K562 (cell line): ENCODE results near the gene SCARF2. TPM values are rescaled to one million over a fixed set of nuclear protein-coding genes. Genes with fewer than 3 reads are reported as not detected.
A peak's percentile ranks its signal among the peaks of the same experiment; 100 is the strongest.

Experiments used
- BRF1 ChIP-seq: IDR thresholded peaks from 3 replicates; pipeline ENCODE4 v1.6.1; 2011; ENCODE audit warnings: borderline replicate concordance, mild to moderate bottlenecking; ENCODE audit not compliant: insufficient read length; ENCODE audit errors: extremely low read depth
- CSDE1 ChIP-seq, 2 experiments: fragments of 450-650 bp; IDR thresholded peaks; 2 replicates each; pipeline ENCODE4 v1.6.1; 2016; ENCODE audit warnings: mild to moderate bottlenecking in 1 of 2
- DPF2 ChIP-seq: fragments of 450-650 bp; IDR thresholded peaks from 2 replicates; pipeline ENCODE4 v1.6.1; 2016
- FUS ChIP-seq: fragments of 200-400 bp; formaldehyde crosslinking; optimal IDR thresholded peaks from 2 replicates; pipeline ENCODE3; 2017; ENCODE audit warnings: low read depth, low read length
- GABPB1 ChIP-seq: sonication (generic); formaldehyde crosslinking; IDR thresholded peaks from 2 replicates; pipeline ENCODE4 v1.8.0; 2022; ENCODE audit warnings: mild to moderate bottlenecking, missing genetic modification reagents
- HMG20B ChIP-seq: fragments of 250-450 bp; sonication (Bioruptor Pico); IDR thresholded peaks from 2 replicates; pipeline ENCODE4 v1.5.0; 2021; ENCODE audit warnings: mild to moderate bottlenecking
- HNRNPH1 ChIP-seq: fragments of 200-400 bp; formaldehyde crosslinking; optimal IDR thresholded peaks from 2 replicates; pipeline ENCODE3; 2017; ENCODE audit warnings: low read depth, mild to moderate bottlenecking, low read length, moderate library complexity
- MNT ChIP-seq, 2 experiments: fragments of 450-650 bp; conservative IDR thresholded peaks; 2 replicates each; pipeline ENCODE4 v1.6.1; 2017; ENCODE audit warnings: mild to moderate bottlenecking in 2 of 2, moderate library complexity in 2 of 2
- MXD1 ChIP-seq: fragments of 250-450 bp; sonication (Bioruptor Pico); IDR thresholded peaks from 2 replicates; pipeline ENCODE4 v1.8.0; 2021; ENCODE audit warnings: borderline replicate concordance, mild to moderate bottlenecking, moderate library complexity; ENCODE audit not compliant: poor library complexity, severe bottlenecking
- NCOA4 ChIP-seq: fragments of 450-650 bp; IDR thresholded peaks from 2 replicates; pipeline ENCODE4 v1.6.1; 2018; ENCODE audit warnings: mild to moderate bottlenecking; ENCODE audit not compliant: partially characterized antibody
- POLR2A ChIP-seq: fragments of 450-650 bp; conservative IDR thresholded peaks from 2 replicates; pipeline ENCODE4 v1.6.1; 2016
- RBM14 ChIP-seq: fragments of 200-400 bp; formaldehyde crosslinking; IDR thresholded peaks from 2 replicates; pipeline ENCODE4 v1.6.1; 2018; ENCODE audit warnings: low read depth, mild to moderate bottlenecking, low read length, moderate library complexity, borderline replicate concordance; ENCODE audit not compliant: insufficient read depth
- RCOR1 ChIP-seq, 2 experiments: IDR thresholded peaks; 2 replicates each; pipeline ENCODE4 v1.6.1; 2012; ENCODE audit warnings: low read depth in 2 of 2, low read length in 2 of 2, borderline replicate concordance in 1 of 2, improper control_type of control experiment in 1 of 2
- SMARCA5 ChIP-seq: fragments of 450-650 bp; IDR thresholded peaks from 2 replicates; pipeline ENCODE4 v1.6.1; 2016
- SNAPC5 ChIP-seq: fragments of 250-450 bp; sonication (Bioruptor Pico); IDR thresholded peaks from 2 replicates; pipeline ENCODE4 v1.8.0; 2021; ENCODE audit warnings: moderate library complexity, mild to moderate bottlenecking, inconsistent platforms
- TFAM ChIP-seq: fragments of 250-450 bp; sonication (Bioruptor Pico); conservative IDR thresholded peaks from 2 replicates; pipeline ENCODE4 v1.5.0; 2021; ENCODE audit warnings: mild to moderate bottlenecking, moderate library complexity
- TFE3 ChIP-seq: fragments of 450-650 bp; formaldehyde crosslinking; IDR thresholded peaks from 2 replicates; pipeline ENCODE4 v1.4.0; 2020; ENCODE audit warnings: mild to moderate bottlenecking, mixed read lengths
- USF1 ChIP-seq: sonication (generic); formaldehyde crosslinking; IDR thresholded peaks from 2 replicates; pipeline ENCODE4 v1.9.0; 2022; ENCODE audit warnings: mild to moderate bottlenecking, missing genetic modification reagents
- YBX1 ChIP-seq: fragments of 450-650 bp; IDR thresholded peaks from 2 replicates; pipeline ENCODE4 v1.7.1; 2016; ENCODE audit warnings: mild to moderate bottlenecking
- ZNF518B ChIP-seq: fragments of 250-450 bp; sonication (Bioruptor Pico); IDR thresholded peaks from 2 replicates; pipeline ENCODE4 v1.5.0; 2021; ENCODE audit warnings: mild to moderate bottlenecking, moderate library complexity
- polyA plus RNA-seq, 8 experiments: library from polyadenylated mRNA; depleted of rRNA in 4 of 8; stranded (reverse) in 5 of 8; unstranded in 3 of 8; fragments of >200 nt; fragmentation: Nextera tagmentation in 2 of 8; fragmentation: Illumina TruSeq in 1 of 8; extraction: Ambion mirVana in 2 of 8; extraction: Trizol in 1 of 8; gene quantifications; 2 replicates each; pipeline versions ENCODE4 v1.2.1 to v1.2.3, GENCODE V29; 2011 to 2014; ENCODE audit warnings: inconsistent platforms in 1 of 8, missing spikeins in 1 of 8
- total RNA-seq, 7 experiments: library from RNA; depleted of rRNA in 6 of 7; stranded (reverse); fragments of >200 nt in 6 of 7; fragmentation: Illumina TruSeq in 2 of 7; extraction: Trizol in 2 of 7; gene quantifications; 2 replicates each; pipeline versions ENCODE4 v1.2.1 to v1.2.3, GENCODE V29; 2011 to 2021; ENCODE audit warnings: low replicate concordance in 1 of 7

SCARF2 gene
- total and polyA plus RNA-seq, 9 of the 15 experiments (the other 6 are each of a cell fraction or from before 2014, with no cell fraction given): 0.06 to 0.32 (median 0.21) TPM; not detected in 5

GRCh38 chr22:20422271-20423007, 15.2 kb downstream of the SCARF2 start (continued):
- no peak for TF ChIP-seq SNAPC5 (CRISPR knock-in tag)
- TF ChIP-seq HMG20B (CRISPR knock-in tag): no peak
- TF ChIP-seq TFE3 (CRISPR knock-in tag): no peak
- TF ChIP-seq POLR2A: no peak
- peak; percentile 68 for TF ChIP-seq NCOA4
- TF ChIP-seq HNRNPH1: no peak
- no peak for TF ChIP-seq FUS
- 0 out of 4 replicates have a peak, but pooled peaks of 1 of the 2 experiments have one; percentile 36 for TF ChIP-seq CSDE1 (IDR thresholded peaks at IDR 0.05)
- peak; percentile 82 for TF ChIP-seq SMARCA5
- no peak for TF ChIP-seq MXD1 (CRISPR knock-in tag)
- TF ChIP-seq MNT (conservative IDR thresholded peaks at IDR 0.05): no peak
- 0 out of 2 replicates have a peak, but pooled peaks have one; percentile 76 for TF ChIP-seq YBX1
- TF ChIP-seq BRF1: no peak
- TF ChIP-seq RBM14: no peak
- TF ChIP-seq RCOR1 (IDR thresholded peaks at IDR 0.05; ENCODE audit: borderline replicate concordance in 1 of 2, low read depth in 2 of 2, low read length in 2 of 2): no peak
- 0 out of 2 replicates have a peak, but pooled peaks have one; percentile 10 for TF ChIP-seq DPF2
- TF ChIP-seq GABPB1 (CRISPR knock-in tag): no peak
- no peak for TF ChIP-seq ZNF518B (CRISPR knock-in tag)
- TF ChIP-seq USF1 (CRISPR knock-in tag): peak; percentile 40; the same call in 1 of the 2 replicates
- TF ChIP-seq TFAM (CRISPR knock-in tag): no peak
